SK-N-SH treated with all-trans-retinoic acid at 6 μM for 48 hours (cell line): ENCODE results near the gene CCDC6.

Experiments used
- ISL1 ChIP-seq: fragments of 250-450 bp; sonication (Bioruptor Pico); IDR thresholded peaks from 2 replicates; pipeline ENCODE4 v2.1.2; 2022; ENCODE audit warnings: mild to moderate bottlenecking, moderate library complexity
- OSR1 ChIP-seq: fragments of 250-450 bp; sonication (Bioruptor Pico); IDR thresholded peaks from 2 replicates; pipeline ENCODE4 v1.8.0; 2022; ENCODE audit warnings: moderate library complexity, mild to moderate bottlenecking, inconsistent platforms

- TF ChIP-seq ISL1 (CRISPR knock-in tag) (no peak), OSR1 (no peak)
These were observed 54.5 kb downstream of the CCDC6 start for GRCh38 chr10:59851864-59852263.
